Body of pancreas (tissue), 4 donors: ENCODE data around the gene MRPL30.

Experiments used
- POLR2A ChIP-seq, 3 donors: fragments of 450-650 bp; IDR thresholded peaks; one replicate each; pipeline ENCODE4 v1.6.1; 2016; ENCODE audit warnings: antibody characterized with exemption in 3 of 3, mild to moderate bottlenecking in 2 of 3
- TF ChIP-seq, protein P1 (sequence below), 7 experiments: fragments of 450-650 bp in 4 of 7; fragments of 200-600 bp in 3 of 7; sonication (generic) in 3 of 7; IDR thresholded peaks; one replicate each; pipeline ENCODE4 v1.5.1; 2016 to 2019; ENCODE audit warnings: antibody characterized with exemption in 7 of 7

DNA sequence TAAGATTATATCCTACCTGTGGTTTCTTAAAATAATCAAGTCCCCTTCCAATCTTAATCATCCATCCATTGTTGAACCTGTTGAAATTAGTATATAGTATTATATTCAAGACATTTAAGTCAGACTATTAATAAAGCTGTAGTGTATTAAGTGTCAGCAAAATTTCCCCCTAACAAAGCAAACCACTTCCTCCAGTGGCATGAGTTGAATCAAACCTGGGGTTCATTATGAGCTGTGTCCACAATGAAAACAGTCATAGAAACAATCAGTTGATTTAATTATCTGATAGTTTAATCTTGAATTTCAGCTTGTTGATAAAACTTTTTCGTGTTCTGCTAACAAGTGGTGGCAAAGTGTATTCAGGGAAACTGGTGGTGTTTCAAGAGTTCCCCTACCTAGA, 11.4 kb upstream of the MRPL30 start:
- TF ChIP-seq, protein P1, sequence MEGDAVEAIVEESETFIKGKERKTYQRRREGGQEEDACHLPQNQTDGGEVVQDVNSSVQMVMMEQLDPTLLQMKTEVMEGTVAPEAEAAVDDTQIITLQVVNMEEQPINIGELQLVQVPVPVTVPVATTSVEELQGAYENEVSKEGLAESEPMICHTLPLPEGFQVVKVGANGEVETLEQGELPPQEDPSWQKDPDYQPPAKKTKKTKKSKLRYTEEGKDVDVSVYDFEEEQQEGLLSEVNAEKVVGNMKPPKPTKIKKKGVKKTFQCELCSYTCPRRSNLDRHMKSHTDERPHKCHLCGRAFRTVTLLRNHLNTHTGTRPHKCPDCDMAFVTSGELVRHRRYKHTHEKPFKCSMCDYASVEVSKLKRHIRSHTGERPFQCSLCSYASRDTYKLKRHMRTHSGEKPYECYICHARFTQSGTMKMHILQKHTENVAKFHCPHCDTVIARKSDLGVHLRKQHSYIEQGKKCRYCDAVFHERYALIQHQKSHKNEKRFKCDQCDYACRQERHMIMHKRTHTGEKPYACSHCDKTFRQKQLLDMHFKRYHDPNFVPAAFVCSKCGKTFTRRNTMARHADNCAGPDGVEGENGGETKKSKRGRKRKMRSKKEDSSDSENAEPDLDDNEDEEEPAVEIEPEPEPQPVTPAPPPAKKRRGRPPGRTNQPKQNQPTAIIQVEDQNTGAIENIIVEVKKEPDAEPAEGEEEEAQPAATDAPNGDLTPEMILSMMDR (IDR thresholded peaks at IDR 0.05) = no peak
- no peak for TF ChIP-seq POLR2A (IDR thresholded peaks at IDR 0.05)
